H7 (cell line): ENCODE measurements around the gene IPP. TPM values are rescaled to one million over a fixed set of nuclear protein-coding genes. Genes with fewer than 3 reads are reported as not detected.
"Not testable (repeated sequence)": the region's sequence is repeated elsewhere in the genome, so short reads cannot be mapped to it uniquely, and the experiment has no call there.

Source experiments
- DNase-seq: peaks from one replicate; pipeline ENCODE4 v3.0.0; 2012
- H3K27me3 ChIP-seq: 2 replicates; pipeline ENCODE4 v1.6.0; 2011; ENCODE audit warnings: mild to moderate bottlenecking, low read length; ENCODE audit not compliant: control insufficient read depth, insufficient read depth
- H3K36me3 ChIP-seq: replicated peaks from 2 replicates; pipeline ENCODE4 v1.5.1; 2011; ENCODE audit warnings: low read length; ENCODE audit not compliant: control insufficient read depth, insufficient read depth
- H3K4me3 ChIP-seq: 2 replicates; pipeline ENCODE4 v1.5.1; 2011; ENCODE audit warnings: low read depth, mild to moderate bottlenecking, control low read depth, low read length, moderate library complexity; ENCODE audit not compliant: insufficient read depth
- total RNA-seq: library from RNA; depleted of rRNA; stranded (reverse); fragments of >200 nt; shearing (Covaris generic); gene quantifications from 2 replicates; pipeline ENCODE4 v1.2.3, GENCODE V29; 2014

Gene IPP
- total RNA-seq, 1 experiment from 2014 or later = 5.8 TPM

- no peaks in the 10 kb centered on the region for H3K36me3 ChIP-seq
- no peak for DNase-seq
- H3K27me3 ChIP-seq = no peaks in the 10 kb centered on the region
- no peak overlapping the region for H3K4me3 ChIP-seq
These were observed 67.5 kb downstream of the IPP start for GRCh38 chr1:45682942-45683341.

- no peak overlapping the region for H3K4me3 ChIP-seq
- no peaks in the 10 kb centered on the region for H3K27me3 ChIP-seq
- DNase-seq = peak; percentile 15
- H3K36me3 ChIP-seq = no peaks in the 10 kb centered on the region
These were observed 71.3 kb downstream of the IPP start for GRCh38 chr1:45679123-45679522.

- no peak overlapping the region for H3K4me3 ChIP-seq
- no peaks in the 10 kb centered on the region for H3K27me3 ChIP-seq
- DNase-seq = no peak
- no peaks in the 10 kb centered on the region for H3K36me3 ChIP-seq
These were observed 72.0 kb downstream of the IPP start for GRCh38 chr1:45678489-45678888.

- H3K36me3 ChIP-seq = no peaks in the 10 kb centered on the region
- H3K27me3 ChIP-seq = no peaks in the 10 kb centered on the region
- no peak for DNase-seq
- no peak overlapping the region for H3K4me3 ChIP-seq
These were observed 72.7 kb downstream of the IPP start for GRCh38 chr1:45677751-45678245.

- not testable (repeated sequence) for H3K36me3 ChIP-seq, H3K27me3 ChIP-seq, H3K4me3 ChIP-seq, DNase-seq
These were observed 73.9 kb downstream of the IPP start for GRCh38 chr1:45676553-45676952.

GRCh38 chr1:45674478-45674877 is 76.0 kb downstream of the IPP start:
- Histone ChIP-seq H3K27me3 (no peaks in the 10 kb centered on the region), H3K36me3 (no peaks in the 10 kb centered on the region), H3K4me3 (no peak overlapping the region)
- DNase-seq = no peak

GRCh38 chr1:45673956-45674355 is 76.5 kb downstream of the IPP start:
- H3K27me3 ChIP-seq = no peaks in the 10 kb centered on the region
- no peak for DNase-seq
- H3K4me3 ChIP-seq = no peak overlapping the region
- H3K36me3 ChIP-seq = no peaks in the 10 kb centered on the region

- H3K27me3 ChIP-seq = no peaks in the 10 kb centered on the region
- no peak overlapping the region for H3K4me3 ChIP-seq
- no peak for DNase-seq
- H3K36me3 ChIP-seq = no peaks in the 10 kb centered on the region
These were observed 80.4 kb downstream of the IPP start for GRCh38 chr1:45669859-45670655.

GRCh38 chr1:45669379-45669778 is 81.1 kb downstream of the IPP start:
- Histone ChIP-seq H3K4me3 (no peak overlapping the region), H3K27me3 (no peaks in the 10 kb centered on the region), H3K36me3 (no peaks in the 10 kb centered on the region)
- DNase-seq = no peak

- Histone ChIP-seq H3K36me3 (no peaks in the 10 kb centered on the region), H3K4me3 (no peak overlapping the region), H3K27me3 (no peaks in the 10 kb centered on the region)
- no peak for DNase-seq
These were observed 81.9 kb downstream of the IPP start for GRCh38 chr1:45668526-45668925.

- no peaks in the 10 kb centered on the region for H3K36me3 ChIP-seq
- no peak overlapping the region for H3K4me3 ChIP-seq
- DNase-seq = no peak
- no peaks in the 10 kb centered on the region for H3K27me3 ChIP-seq
These were observed 82.9 kb downstream of the IPP start for GRCh38 chr1:45667321-45668111.

GRCh38 chr1:45666836-45667235 is 83.6 kb downstream of the IPP start:
- Histone ChIP-seq H3K36me3 (no peaks in the 10 kb centered on the region), H3K27me3 (no peaks in the 10 kb centered on the region), H3K4me3 (no peak overlapping the region)
- no peak for DNase-seq

GRCh38 chr1:45660336-45660735 is 90.1 kb downstream of the IPP start:
- H3K36me3 ChIP-seq = peaks cover 32% of the 10 kb centered on the region
- no peak for DNase-seq
- no peaks in the 10 kb centered on the region for H3K27me3 ChIP-seq
- no peak overlapping the region for H3K4me3 ChIP-seq

- Histone ChIP-seq H3K36me3 (peaks cover 37% of the 10 kb centered on the region), H3K27me3 (no peaks in the 10 kb centered on the region), H3K4me3 (no peak overlapping the region)
- no peak for DNase-seq
These were observed 91.2 kb downstream of the IPP start for GRCh38 chr1:45659222-45659621.

- no peak overlapping the region for H3K4me3 ChIP-seq
- no peak for DNase-seq
- peaks cover 38% of the 10 kb centered on the region for H3K36me3 ChIP-seq
- no peaks in the 10 kb centered on the region for H3K27me3 ChIP-seq
These were observed 92.3 kb downstream of the IPP start for GRCh38 chr1:45658171-45658570.
